A673 (cell line): ENCODE measurements around the gene AREL1. TPM values are rescaled to one million over a fixed set of nuclear protein-coding genes. Genes with fewer than 3 reads are reported as not detected.

Experiments used
- BruUV-seq: library from RNA; stranded (reverse); fragments of 400-500 nt; replicated peaks from 2 replicates; lab custom pipeline; 2021; lab: Mats Ljungman, UMichigan
- CTCF ChIA-PET: fragments of 300-600 bp; sonication (Branson Sonifier 250); formaldehyde crosslinking; loops from one replicate; lab custom pipeline; 2022; ENCODE audit warnings: antibody characterized with exemption; lab: Charles Lee
- POLR2A ChIA-PET: fragments of 300-600 bp; sonication (Branson Sonifier 250); formaldehyde crosslinking; loops from one replicate; lab custom pipeline; 2022; ENCODE audit warnings: antibody characterized with exemption; ENCODE audit not compliant: low non-redundant PET; lab: Charles Lee
- DNase-seq: peaks from one replicate; pipeline ENCODE4 v3.0.0-alpha.2; 2015; ENCODE audit warnings: low spot score
- H3K27ac ChIP-seq: fragments of 200-600 bp; sonication (generic); 2 replicates; pipeline ENCODE4 v1.5.1; 2016; ENCODE audit warnings: mixed run types, low read depth, mild to moderate bottlenecking, mixed read lengths, antibody characterized with exemption, low read length; ENCODE audit not compliant: poor library complexity, severe bottlenecking
- H3K27me3 ChIP-seq: fragments of 200-600 bp; sonication (generic); replicated peaks from 2 replicates; pipeline ENCODE4 v1.6.1; 2017; ENCODE audit warnings: mixed run types, low read depth, mild to moderate bottlenecking, mixed read lengths, antibody characterized with exemption, low read length; ENCODE audit not compliant: insufficient read depth, poor library complexity
- H3K36me3 ChIP-seq: fragments of 200-600 bp; sonication (generic); 2 replicates; pipeline ENCODE4 v1.6.1; 2016; ENCODE audit warnings: mixed run types, mild to moderate bottlenecking, mixed read lengths, antibody characterized with exemption, low read length; ENCODE audit not compliant: insufficient read depth, poor library complexity, severe bottlenecking
- H3K4me1 ChIP-seq: fragments of 200-600 bp; sonication (generic); 2 replicates; pipeline ENCODE4 v1.6.1; 2017; ENCODE audit warnings: mixed run types, mild to moderate bottlenecking, mixed read lengths, antibody characterized with exemption, low read length; ENCODE audit not compliant: insufficient read depth, poor library complexity, severe bottlenecking
- H3K4me3 ChIP-seq: fragments of 200-600 bp; sonication (generic); 2 replicates; pipeline ENCODE4 v1.5.1; 2016; ENCODE audit warnings: low read depth, mixed run types, mild to moderate bottlenecking, mixed read lengths, low read length; ENCODE audit not compliant: poor library complexity, severe bottlenecking
- H3K9me3 ChIP-seq: fragments of 200-600 bp; sonication (generic); 2 replicates; pipeline ENCODE4 v1.6.1; 2016; ENCODE audit warnings: mixed run types, low read depth, mild to moderate bottlenecking, mixed read lengths, antibody characterized with exemption, low read length; ENCODE audit not compliant: poor library complexity, severe bottlenecking
- EZH2 ChIP-seq: fragments of 200-600 bp; sonication (generic); IDR thresholded peaks from 2 replicates; pipeline ENCODE4 v1.6.1; 2017; ENCODE audit warnings: borderline replicate concordance, low read depth, mild to moderate bottlenecking, mixed read lengths, antibody characterized with exemption, low read length; ENCODE audit not compliant: poor library complexity, severe bottlenecking
- intact Hi-C: fragments of 100-400 bp; cut with micrococcal nuclease; formaldehyde crosslinking; loops from one replicate; pipeline ENCODE4 v1.10.0; 2022; ENCODE audit not compliant: unreplicated experiment
- total RNA-seq: library from RNA; stranded (reverse); gene quantifications from 2 replicates; pipeline ENCODE4 v1.2.3, GENCODE V29; 2021
- TF ChIP-seq, protein P1 (sequence below): fragments of 300-800, 200-600 bp; sonication (generic); conservative IDR thresholded peaks from 2 replicates; pipeline ENCODE4 v1.5.1; 2017; ENCODE audit warnings: low read depth, mild to moderate bottlenecking, antibody characterized with exemption, low read length, moderate library complexity, mixed read lengths

Gene AREL1
- total RNA-seq, 1 experiment from 2014 or later = 48.7 TPM

DNA sequence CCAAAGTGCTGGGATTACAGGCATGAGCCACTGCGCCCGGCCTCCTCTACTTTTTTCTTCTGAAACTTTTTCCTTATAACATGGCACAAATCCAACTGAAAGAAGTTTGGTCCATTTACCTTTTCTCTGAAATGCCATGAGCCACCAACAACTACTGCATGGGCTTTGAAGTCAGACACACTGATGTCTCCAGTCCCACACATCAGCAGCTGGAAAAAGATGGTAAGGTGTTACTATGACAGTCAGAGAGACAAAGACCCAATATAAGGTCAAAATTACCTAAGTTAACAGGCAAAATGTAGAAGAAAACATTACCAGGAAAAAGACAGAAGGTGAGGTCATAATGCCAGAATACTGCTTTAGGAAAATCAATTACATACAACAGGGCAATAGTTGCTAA, 48.2 kb downstream of the AREL1 start:
- no peaks in the 10 kb centered on the region for H3K4me1 ChIP-seq
- no peak overlapping the region for H3K27ac ChIP-seq
- no peak for DNase-seq
- ChIA-PET POLR2A (no interaction called here), CTCF (no interaction called here)
- H3K27me3 ChIP-seq = no peaks in the 10 kb centered on the region
- intact Hi-C loops = no loop called here
- peaks cover 40% of the 10 kb centered on the region for H3K36me3 ChIP-seq
- BruUV-seq = no TSS peak
- TF ChIP-seq EZH2 = no peak
- TF ChIP-seq, protein P1, sequence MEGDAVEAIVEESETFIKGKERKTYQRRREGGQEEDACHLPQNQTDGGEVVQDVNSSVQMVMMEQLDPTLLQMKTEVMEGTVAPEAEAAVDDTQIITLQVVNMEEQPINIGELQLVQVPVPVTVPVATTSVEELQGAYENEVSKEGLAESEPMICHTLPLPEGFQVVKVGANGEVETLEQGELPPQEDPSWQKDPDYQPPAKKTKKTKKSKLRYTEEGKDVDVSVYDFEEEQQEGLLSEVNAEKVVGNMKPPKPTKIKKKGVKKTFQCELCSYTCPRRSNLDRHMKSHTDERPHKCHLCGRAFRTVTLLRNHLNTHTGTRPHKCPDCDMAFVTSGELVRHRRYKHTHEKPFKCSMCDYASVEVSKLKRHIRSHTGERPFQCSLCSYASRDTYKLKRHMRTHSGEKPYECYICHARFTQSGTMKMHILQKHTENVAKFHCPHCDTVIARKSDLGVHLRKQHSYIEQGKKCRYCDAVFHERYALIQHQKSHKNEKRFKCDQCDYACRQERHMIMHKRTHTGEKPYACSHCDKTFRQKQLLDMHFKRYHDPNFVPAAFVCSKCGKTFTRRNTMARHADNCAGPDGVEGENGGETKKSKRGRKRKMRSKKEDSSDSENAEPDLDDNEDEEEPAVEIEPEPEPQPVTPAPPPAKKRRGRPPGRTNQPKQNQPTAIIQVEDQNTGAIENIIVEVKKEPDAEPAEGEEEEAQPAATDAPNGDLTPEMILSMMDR = no peak
- H3K9me3 ChIP-seq = no peaks in the 10 kb centered on the region
- H3K4me3 ChIP-seq = no peak overlapping the region

GRCh38 chr14:74663884-74664283, 49.0 kb downstream of the AREL1 start:
- ChIA-PET POLR2A (no interaction called here), CTCF (no interaction called here)
- Histone ChIP-seq H3K4me1 (no peaks in the 10 kb centered on the region), H3K4me3 (no peak overlapping the region), H3K27ac (no peak overlapping the region), H3K9me3 (no peaks in the 10 kb centered on the region), H3K36me3 (peaks cover 36% of the 10 kb centered on the region), H3K27me3 (no peaks in the 10 kb centered on the region)
- TF ChIP-seq EZH2 = no peak
- TF ChIP-seq, protein P1 = no peak
- intact Hi-C loops = no loop called here
- no TSS peak for BruUV-seq
- DNase-seq = no peak

GRCh38 chr14:74661726-74662450, 51.0 kb downstream of the AREL1 start:
- intact Hi-C loops = no loop called here
- H3K9me3 ChIP-seq = no peaks in the 10 kb centered on the region
- no TSS peak for BruUV-seq
- ChIA-PET CTCF (no interaction called here), POLR2A (no interaction called here)
- DNase-seq = no peak
- no peak overlapping the region for H3K27ac ChIP-seq
- no peaks in the 10 kb centered on the region for H3K4me1 ChIP-seq
- peaks cover 28% of the 10 kb centered on the region for H3K36me3 ChIP-seq
- TF ChIP-seq, protein P1 = no peak
- no peak for TF ChIP-seq EZH2
- H3K4me3 ChIP-seq = no peak overlapping the region
- no peaks in the 10 kb centered on the region for H3K27me3 ChIP-seq
